Kidney (tissue), 14 donors: ENCODE results near the gene CYP2W1. TPM values are rescaled to one million over a fixed set of nuclear protein-coding genes. Genes with fewer than 3 reads are reported as not detected.

Experiments used
- DNase-seq, 5 donors: peaks; one replicate each; pipeline ENCODE4 v3.0.0-alpha.2; 2013 to 2020
- FAIRE-seq: peaks from 2 replicates; lab custom pipeline; 2012; peaks lifted over from hg19 to GRCh38; lab: Jason Lieb, UNC
- H3K27ac ChIP-seq, 2 donors: one replicate each; pipeline ENCODE4 v1.7.0; 2013; ENCODE audit warnings: low read depth in 2 of 2, low read length in 2 of 2, inconsistent platforms in 1 of 2
- H3K27me3 ChIP-seq: one replicate; pipeline ENCODE4 v1.7.1; 2013; ENCODE audit warnings: low read length, inconsistent platforms; ENCODE audit not compliant: control insufficient read depth, insufficient read depth
- H3K36me3 ChIP-seq, 3 donors: one replicate each; pipeline versions ENCODE4 v1.7.0 to v1.7.1; 2013; ENCODE audit warnings: low read length in 3 of 3, control low read depth in 1 of 3, inconsistent platforms in 1 of 3; ENCODE audit not compliant: insufficient read depth in 3 of 3, control insufficient read depth in 2 of 3
- H3K4me1 ChIP-seq, 3 donors: one replicate each; pipeline versions ENCODE4 v1.7.0 to v1.7.1; 2013; ENCODE audit warnings: low read length in 3 of 3, inconsistent platforms in 1 of 3, low read depth in 1 of 3; ENCODE audit not compliant: control insufficient read depth in 2 of 3, insufficient read depth in 2 of 3
- H3K4me3 ChIP-seq, 3 donors: one replicate each; pipeline versions ENCODE4 v1.7.0 to v1.8.1; 2013; ENCODE audit warnings: low read length in 3 of 3, control low read depth in 1 of 3, inconsistent platforms in 1 of 3
- H3K9ac ChIP-seq, 3 donors: one replicate each; pipeline versions ENCODE4 v1.7.0 to v1.7.1; 2013; ENCODE audit warnings: low read length in 3 of 3, control low read depth in 1 of 3, inconsistent platforms in 1 of 3
- H3K9me3 ChIP-seq, 3 donors: one replicate each; pipeline versions ENCODE4 v1.7.0 to v1.7.1; 2013; ENCODE audit warnings: low read length in 3 of 3, control low read depth in 1 of 3, inconsistent platforms in 1 of 3; ENCODE audit not compliant: control insufficient read depth in 2 of 3, insufficient read depth in 1 of 3
- intact Hi-C: fragments of 100-400 bp; cut with DNase I; formaldehyde crosslinking; loops from one replicate; pipeline ENCODE4 v1.11.1; 2022
- polyA plus RNA-seq: library from polyadenylated mRNA; stranded (reverse); fragments of 350-450 nt; fragmentation: Illumina TruSeq; extraction: RNeasy Lipid Tissue Mini Kit (QIAGEN cat#74804); gene quantifications from one replicate; pipeline ENCODE4 v1.2.3, GENCODE V29; 2014; ENCODE audit warnings: low read depth, low replicate concordance; ENCODE audit not compliant: insufficient read depth
- total RNA-seq: library from RNA; stranded (reverse); fragmentation: NEBNext Ultra II Directional; extraction: Animal tissue kit (Norgen Biotek cat#: 25700); gene quantifications from one replicate; pipeline ENCODE4 v1.2.1, GENCODE V29; 2021
- TF ChIP-seq, protein P1 (sequence below): IDR thresholded peaks from 3 replicates; pipeline ENCODE4 v1.5.1; 2012; ENCODE audit warnings: mild to moderate bottlenecking, moderate library complexity, borderline replicate concordance; ENCODE audit not compliant: insufficient read depth; ENCODE audit errors: extremely low read depth
- donor health status: control.
- donor health status: control.
- donor health status: control.
- donor health status: control.
- donor health status: control.
- donor health status: DM: yes; HTN: yes; CAD: no.
- donor health status: Normal renal cell carcinoma (clear cell type).

CYP2W1 gene
- total and polyA plus RNA-seq, 2 donors from 2014 or later: 0.13 to 0.17 TPM

DNA sequence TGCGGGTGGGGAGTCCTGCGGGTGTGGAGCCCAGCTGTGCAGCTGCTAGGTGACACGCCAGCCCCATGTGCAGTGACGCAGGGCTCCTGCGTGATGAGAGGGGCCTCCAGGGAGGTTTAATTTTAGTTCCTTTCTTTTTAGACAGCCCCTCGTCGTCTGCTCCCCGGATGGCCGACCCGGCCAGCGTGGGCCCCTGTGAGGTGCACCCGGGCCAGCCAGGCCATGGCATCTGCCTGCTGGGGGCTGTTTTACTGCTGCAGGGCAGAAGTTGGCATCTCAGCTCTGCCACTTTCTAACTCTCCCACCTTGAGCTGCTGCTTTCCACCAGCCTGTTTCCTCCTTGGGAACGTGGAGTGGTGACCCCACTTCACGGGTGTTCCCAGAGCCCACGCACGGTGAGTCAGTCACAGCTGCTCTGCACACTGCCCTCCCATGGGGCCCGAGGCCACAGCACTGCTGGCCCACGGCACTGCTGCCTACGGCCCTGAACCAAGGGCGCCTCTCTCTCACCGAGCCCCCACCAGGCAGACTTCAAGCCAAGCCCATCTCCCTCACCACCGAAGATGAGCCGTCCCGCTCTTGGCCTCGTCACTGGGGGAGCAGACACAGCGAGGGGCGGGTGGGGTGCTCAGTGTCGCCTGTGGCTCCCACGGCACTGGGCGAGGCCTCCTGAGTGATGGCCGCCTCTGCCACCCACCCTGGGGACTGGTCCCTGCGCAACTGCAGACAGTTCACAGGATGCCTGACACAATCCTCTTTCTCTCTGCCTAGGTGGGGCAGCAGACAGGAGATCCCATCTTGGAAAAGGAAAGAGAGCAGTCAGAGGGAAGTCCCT is 21.3 kb downstream of the CYP2W1 start:
- TF ChIP-seq, protein P1, sequence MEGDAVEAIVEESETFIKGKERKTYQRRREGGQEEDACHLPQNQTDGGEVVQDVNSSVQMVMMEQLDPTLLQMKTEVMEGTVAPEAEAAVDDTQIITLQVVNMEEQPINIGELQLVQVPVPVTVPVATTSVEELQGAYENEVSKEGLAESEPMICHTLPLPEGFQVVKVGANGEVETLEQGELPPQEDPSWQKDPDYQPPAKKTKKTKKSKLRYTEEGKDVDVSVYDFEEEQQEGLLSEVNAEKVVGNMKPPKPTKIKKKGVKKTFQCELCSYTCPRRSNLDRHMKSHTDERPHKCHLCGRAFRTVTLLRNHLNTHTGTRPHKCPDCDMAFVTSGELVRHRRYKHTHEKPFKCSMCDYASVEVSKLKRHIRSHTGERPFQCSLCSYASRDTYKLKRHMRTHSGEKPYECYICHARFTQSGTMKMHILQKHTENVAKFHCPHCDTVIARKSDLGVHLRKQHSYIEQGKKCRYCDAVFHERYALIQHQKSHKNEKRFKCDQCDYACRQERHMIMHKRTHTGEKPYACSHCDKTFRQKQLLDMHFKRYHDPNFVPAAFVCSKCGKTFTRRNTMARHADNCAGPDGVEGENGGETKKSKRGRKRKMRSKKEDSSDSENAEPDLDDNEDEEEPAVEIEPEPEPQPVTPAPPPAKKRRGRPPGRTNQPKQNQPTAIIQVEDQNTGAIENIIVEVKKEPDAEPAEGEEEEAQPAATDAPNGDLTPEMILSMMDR: no peak
- no peak for DNase-seq
- no peaks in the 10 kb centered on the region for H3K27me3 ChIP-seq
- no peak overlapping the region for H3K9ac ChIP-seq
- H3K9me3 ChIP-seq: peaks cover 0 to 3% (median 0%) of the 10 kb centered on the region in 3 donors
- intact Hi-C loops: no loop called here
- FAIRE-seq: no peak
- no peak overlapping the region for H3K27ac ChIP-seq
- H3K4me1 ChIP-seq: no peaks in the 10 kb centered on the region
- no peak overlapping the region for H3K4me3 ChIP-seq
- peaks cover 0 to 3% (median 0%) of the 10 kb centered on the region in 3 donors for H3K36me3 ChIP-seq

DNA sequence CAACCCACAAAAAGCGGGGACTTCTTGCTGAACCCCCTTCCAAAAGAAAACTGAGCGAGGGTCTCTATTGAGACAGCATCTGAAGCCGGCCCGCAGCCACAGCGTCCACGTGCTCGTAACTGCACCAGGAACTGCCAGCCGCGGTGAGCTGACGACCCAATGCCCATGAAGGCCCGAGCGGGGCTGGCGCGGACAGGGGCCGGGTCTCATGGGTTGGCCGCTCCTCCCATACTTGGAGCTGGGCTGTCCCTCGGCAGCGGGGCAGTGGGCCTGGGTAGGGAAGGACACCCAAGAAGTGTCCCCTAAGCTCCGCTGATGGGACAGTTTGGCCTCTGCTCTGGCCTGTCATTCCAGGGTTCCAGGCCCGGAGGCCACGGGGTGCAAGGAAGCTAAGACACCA is 22.3 kb downstream of the CYP2W1 start:
- intact Hi-C loops: no loop called here
- DNase-seq (no peak), FAIRE-seq (no peak)
- Histone ChIP-seq H3K9me3 (peaks cover 0 to 3% (median 0%) of the 10 kb centered on the region in 3 donors), H3K27me3 (no peaks in the 10 kb centered on the region), H3K36me3 (peaks cover 0 to 4% (median 3%) of the 10 kb centered on the region in 3 donors), H3K4me3 (no peak overlapping the region), H3K4me1 (no peaks in the 10 kb centered on the region), H3K27ac (no peak overlapping the region), H3K9ac (no peak overlapping the region)
- TF ChIP-seq, protein P1: no peak

DNA sequence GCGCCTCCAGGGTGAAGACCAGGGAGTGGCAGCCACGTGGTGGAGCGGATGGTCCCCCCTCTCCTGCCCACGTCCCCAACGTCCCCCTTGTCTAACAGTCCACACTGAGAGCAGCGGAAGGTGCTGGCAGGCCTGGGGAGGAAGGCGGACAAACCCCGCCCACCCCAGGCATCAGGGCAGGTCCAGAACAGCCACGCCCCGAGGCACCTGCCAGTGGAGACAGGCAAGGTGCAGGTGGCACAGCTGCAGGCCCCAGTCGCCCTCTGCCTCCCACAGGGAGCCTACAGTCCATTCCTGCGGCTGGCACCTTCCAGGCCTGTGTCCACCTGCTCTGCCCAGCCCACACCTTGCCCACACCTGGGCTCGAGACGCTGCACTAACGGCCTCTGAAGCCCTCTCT is 24.9 kb downstream of the CYP2W1 start:
- Histone ChIP-seq H3K4me3 (no peak overlapping the region), H3K36me3 (peaks cover 0 to 4% (median 3%) of the 10 kb centered on the region in 3 donors), H3K9me3 (peaks cover 0 to 3% (median 0%) of the 10 kb centered on the region in 3 donors), H3K27me3 (no peaks in the 10 kb centered on the region), H3K27ac (no peak overlapping the region), H3K9ac (no peak overlapping the region), H3K4me1 (peaks cover 0 to 8% (median 0%) of the 10 kb centered on the region in 3 donors)
- FAIRE-seq: no peak
- no peak for DNase-seq
- TF ChIP-seq, protein P1: no peak
- intact Hi-C loops: no loop called here
